Inferior parietal cortex (tissue), 1 donor: ENCODE data around the gene DIDO1.
"Not testable (repeated sequence)": the region's sequence is repeated elsewhere in the genome, so short reads cannot be mapped to it uniquely, and the experiment has no call there.

Source experiments
- DNase-seq: peaks from one replicate; pipeline ENCODE4 v3.0.0-alpha.2; 2016; ENCODE audit errors: extremely low spot score

The DIDO1 gene

DNA sequence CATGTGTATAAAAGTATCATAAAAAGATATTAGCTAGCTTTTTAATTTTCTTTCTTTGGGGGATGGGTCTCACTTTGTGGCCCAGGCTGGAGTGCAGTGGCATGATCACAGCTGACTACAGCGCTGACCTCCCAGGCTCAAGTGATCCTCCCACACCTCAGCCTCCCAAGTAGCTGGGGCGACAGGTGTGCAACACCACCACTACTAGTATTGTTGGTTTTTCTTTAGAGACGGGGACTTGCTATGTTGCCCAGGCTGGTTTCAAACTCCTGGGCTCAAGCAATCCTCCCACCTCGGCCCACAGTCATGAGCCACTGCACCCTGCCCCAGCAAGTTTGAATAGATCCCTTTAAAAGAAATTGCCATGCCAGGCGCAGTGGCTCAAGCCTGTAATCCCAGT, 71.2 kb downstream of the DIDO1 start:
- DNase-seq, result no peak

DNA sequence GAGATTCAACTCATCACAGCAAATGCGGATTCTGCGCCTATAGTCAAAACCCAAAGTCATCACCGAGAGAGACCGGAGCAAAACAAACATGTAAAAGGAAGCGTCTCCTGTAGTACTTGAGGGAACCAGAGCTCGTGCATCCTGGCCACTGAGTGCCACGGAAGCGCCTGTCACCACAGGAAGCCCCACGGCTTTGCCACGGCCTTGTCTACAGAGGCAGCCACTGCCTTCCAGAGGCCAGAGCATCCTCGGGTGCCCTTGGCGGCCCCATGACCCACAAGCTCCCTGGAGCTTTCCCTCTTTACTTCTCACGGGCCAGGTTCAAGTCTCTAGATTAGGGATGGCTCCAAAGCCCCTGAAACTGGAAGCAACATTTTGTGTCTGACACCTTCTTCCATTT, 72.2 kb downstream of the DIDO1 start:
- DNase-seq, result no peak

DNA sequence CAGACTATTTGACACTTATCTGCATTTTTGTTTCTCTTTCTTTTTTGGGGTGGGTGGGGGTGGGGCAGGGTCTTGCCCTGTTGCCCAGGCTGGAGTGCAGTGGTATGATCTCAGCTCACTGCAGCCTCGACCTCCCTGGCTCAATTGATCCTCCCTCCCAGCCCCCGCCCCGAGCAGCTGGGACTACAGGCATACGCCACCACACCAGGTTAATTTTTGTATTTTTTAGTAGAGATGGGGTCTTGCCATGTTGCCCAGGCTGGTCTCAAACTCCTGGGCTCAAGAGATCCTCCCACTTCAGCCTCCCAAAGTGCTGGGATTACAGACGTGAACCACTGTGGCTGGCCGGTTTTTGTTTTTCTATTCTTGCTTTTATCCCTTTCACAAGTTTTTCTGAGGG, 73.0 kb downstream of the DIDO1 start:
- not testable (repeated sequence) for DNase-seq

DNA sequence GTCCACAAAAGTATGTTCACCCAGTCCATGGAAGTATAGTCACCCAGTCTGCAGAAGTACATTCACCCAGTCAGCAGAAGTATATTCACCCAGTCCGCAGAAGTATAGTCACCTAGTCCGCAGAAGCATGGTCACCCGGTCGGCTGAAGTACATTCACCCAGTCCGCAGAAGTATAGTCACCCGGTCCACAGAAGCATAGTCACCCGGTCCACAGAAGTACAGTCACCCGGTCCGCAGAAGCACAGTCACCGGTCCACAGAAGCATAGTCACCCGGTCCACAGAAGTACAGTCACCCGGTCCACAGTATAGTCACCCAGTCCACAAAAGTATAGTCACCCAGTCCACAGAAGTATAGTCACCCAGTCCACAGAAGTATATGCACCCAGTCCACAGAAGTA, 73.5 kb downstream of the DIDO1 start:
- DNase-seq, result no peak

DNA sequence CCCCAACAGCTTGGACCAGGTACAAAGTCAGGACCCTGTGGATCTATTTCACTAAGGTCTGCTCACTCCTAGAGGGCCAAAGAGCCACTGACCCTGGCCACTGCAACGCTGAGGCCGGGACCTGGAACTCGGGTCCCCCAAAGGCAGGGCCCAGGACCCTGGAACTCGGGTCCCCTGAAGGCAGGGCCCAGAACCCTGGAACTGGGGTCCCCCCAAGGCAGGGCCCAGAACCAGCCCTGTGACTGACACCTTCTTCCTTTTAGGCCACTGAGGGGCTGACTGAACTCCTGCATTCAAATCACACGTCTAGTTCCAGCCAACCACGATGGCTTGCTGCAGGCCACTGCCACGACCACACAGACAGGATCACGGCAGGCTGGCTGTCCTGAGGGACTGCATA, 74.1 kb downstream of the DIDO1 start:
- no peak for DNase-seq

DNA sequence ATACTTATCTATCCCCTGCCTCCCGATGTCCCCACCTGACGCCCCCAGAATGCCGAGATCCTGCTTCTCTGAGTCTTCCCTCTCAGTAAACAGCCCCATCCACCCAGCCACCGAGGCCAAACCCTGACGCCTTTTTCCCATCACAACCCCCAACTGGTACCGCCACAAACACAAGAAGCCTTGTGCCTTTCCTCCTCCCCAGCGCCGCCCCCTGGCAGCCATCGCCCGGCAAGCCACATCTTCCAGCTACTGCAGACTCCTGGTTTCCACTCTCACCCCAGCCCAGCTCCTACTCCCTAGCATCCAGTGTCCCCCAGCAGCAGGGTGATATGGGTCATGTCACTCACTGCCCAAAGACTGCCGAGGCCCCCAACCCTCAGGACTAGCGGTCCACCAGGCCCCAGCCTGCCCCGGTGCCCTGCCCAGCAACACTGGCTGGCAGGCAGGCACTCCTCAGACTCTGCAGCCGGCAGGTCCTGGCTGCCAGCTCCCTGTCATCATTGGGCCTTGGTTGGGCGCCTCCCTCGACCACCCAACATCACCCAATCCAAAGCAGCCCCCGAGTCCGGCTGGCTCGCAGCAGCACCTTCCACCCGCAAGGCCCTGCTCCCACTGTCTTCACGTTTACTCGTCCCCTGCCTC, 75.9 kb downstream of the DIDO1 start:
- peak; percentile 61 for DNase-seq

DNA sequence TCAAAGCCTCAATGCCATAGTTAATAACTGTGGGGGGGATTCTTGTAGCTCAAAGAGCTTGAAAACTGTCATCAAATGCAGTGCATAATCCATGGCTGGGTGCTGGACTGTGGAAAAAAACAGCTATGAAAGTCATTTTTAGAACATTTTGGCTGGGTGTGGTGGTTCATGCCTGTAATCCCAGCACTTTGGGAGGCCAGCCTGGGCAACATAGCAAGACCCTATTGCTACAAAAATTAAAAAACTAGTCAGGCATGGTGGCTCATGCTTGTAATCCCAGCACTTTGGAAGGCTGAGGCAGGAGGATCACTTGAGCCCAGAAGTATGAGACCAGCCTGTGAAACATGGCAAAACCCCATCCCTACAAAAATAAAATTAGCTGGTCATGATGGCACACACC, 76.9 kb downstream of the DIDO1 start:
- DNase-seq, result no peak

DNA sequence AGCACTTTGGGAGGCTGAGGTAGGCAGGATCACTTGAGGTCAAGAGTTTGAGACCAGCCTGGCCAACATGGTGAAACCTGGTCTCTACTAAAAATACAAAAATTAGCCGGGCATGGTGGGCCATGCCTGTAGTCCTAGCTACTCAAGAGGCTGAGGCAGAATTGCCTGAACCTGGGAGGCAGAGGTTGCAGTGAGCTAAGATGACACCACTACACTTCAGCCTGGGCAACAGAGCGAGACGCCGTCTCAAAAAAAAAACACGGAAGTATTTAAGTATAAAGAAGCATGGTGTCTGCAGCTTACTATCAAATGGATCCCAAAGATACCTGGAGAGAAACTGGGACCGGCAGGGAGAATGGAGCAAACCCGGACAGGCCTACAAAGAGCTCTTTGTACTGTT, 77.4 kb downstream of the DIDO1 start:
- DNase-seq, result not testable (repeated sequence)

DNA sequence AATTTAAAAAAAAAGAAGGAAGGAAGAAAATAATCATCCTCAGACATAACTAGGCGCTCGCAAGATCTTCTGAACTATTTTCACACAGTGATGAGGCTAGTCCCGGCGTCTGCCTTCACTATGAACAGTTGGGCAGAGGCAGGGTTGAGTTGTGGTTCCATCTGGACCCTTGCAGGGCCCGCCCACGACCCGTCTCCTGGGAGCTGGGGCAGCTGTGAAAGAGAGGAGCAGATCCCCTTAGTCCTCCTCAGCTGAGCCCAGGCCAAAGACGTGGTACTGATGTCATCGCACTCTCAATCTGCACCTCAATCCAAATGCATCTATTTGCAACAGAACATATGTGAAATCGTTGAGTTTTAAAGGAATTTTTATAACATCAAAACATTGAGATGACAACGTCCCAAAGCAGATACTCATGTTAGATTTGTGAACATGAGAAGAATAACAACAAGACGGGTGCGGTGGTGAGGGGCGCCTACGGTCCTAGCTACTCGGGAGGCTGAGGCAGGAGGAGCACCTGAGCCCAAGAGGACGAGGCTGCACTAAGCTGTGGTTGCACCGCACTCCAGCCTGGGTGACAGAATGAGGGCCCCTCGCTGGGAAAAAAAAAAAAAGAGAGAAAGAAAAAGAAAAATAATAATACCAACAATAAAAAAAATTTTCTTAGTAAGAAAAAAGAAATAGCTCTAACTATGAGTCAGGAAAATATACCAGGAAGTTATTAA, 80.0 kb downstream of the DIDO1 start:
- peak; percentile 42 for DNase-seq

DNA sequence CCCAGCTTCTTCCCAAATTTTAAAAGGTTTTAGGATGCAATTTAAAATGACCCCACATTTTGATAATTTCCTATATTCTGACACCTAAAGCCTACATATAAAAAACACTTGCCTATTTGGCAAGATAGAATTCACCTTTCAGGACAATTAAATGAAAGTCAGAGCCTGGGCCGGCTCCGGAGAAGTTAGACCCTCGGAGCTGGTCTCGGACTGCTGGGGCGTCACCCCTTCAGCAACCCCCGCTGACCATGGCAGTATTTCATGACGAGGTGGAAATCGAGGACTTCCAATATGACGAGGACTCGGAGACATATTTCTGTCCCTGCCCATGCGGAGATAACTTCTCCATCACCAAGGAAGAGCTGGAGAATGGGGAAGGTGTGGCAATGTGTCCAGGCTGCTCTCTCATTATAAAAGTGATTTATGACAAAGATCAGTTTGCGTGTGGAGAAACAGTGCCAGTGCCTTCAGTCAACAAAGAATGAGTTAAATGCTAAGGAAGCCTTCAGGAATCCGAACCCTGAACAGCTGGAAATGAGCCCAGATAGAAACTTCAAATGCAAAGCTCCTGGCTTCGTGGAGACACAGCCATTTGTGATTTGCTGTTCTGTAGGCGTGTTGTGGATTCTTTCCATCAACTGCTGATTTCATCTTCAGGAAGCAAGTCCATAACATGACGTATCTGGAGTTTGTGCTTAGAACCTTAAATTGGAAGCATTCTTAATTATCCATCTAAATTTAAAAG, 80.7 kb downstream of the DIDO1 start:
- peak; percentile 56 for DNase-seq

DNA sequence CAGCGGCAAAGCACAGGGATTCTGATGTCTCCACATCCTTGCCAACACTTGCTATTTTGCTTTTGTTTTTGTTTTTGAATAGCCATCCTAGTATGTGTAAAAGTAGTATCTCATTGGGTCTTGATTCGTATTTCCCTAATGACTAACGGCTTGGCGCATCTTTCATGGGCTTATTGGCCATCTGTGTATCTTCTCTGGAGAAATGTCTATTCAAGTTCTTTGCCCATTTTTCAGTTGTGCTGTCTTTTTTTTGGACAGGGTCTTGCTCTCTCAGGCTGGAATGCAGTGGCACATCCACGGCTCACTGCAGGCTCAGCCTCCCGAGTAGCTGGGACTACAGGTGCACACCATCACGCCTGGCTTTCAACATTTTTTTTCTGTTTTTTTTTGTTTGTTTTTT, 82.1 kb downstream of the DIDO1 start:
- DNase-seq, result no peak

DNA sequence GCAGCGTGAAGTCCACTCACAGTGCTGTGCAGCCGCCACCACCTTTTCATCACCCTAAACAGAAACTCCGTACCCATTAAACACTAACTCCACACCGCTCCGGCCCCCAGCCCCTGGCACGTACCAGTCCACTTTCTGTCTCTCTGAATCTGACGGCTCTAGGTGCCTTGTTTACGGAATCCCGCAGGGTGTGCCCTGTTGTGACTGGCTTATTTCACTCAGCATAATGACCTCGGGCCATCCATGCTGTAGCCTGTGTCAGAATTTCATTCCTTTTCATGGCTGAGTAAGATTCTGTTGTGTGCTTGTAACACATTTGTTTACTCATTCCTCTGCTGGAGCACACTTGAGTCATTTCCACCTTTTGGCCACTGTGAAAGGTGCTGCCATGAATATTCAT, 82.6 kb downstream of the DIDO1 start:
- DNase-seq, result no peak

DNA sequence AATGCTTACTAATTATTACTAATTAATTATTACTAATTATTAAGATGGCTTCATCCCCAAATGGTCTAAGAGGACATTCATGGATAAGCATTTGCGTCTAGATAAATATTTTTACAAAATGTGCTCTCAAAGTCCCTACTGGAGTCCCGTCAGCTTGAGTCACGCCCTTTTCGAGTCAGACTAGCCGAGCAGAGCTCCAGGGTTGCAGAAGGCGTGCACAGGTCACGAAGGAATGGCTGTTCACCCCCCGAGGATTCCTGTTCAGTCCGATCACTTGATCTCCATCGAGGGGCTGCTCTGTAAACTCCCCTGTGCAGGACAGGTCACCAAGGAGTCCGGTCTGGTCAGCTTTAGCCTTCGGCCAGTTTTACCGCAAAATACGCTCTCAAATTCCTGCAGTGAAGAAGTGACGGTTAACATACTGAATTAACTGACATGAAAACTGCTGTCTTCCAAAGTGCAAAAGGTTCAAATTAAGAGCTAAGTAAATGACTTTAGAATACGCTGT, 84.5 kb downstream of the DIDO1 start:
- DNase-seq, result no peak

DNA sequence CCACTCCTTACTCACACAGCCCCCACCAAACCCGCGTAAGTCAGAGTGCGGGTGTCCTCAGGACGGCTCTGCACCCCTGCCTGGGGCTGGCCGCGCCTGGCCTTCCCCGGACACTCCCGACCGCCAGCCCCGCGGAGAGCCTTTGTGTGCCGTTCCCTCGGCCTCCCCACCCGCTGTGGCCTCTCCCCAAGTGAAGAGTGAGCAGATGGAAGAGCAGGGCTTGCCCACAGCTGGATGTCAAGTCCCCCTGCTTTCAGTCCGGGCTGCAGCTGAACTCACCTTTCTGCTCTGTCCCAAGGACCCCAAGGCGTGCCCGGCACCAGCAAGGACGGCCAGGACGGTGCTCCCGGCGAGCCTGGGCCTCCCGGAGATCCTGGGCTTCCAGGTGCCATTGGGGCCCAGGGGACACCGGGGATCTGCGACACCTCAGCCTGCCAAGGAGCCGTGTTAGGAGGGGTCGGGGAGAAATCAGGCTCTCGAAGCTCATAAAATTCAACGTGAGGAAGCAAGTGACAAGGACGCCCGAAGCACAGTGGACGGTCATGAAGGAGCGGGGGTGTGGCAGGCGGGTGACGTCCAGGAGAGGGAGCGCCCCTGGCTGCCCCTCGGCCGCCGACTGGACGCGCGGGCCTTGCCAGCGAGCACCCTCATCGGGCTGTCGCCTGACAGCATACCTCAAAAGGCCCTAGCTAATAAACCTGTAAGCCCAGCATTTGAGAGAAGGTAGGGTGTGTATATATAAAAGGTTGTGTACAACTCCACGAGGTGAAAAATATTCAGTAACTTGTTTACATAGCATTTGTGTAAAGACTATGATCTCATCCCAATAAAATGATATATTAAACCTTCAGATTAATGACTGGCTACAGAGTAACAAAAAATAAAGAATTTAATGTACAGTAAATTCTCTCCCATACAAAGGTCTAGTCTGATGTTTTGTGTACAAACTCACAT, 85.8 kb downstream of the DIDO1 start:
- DNase-seq, result no peak

DNA sequence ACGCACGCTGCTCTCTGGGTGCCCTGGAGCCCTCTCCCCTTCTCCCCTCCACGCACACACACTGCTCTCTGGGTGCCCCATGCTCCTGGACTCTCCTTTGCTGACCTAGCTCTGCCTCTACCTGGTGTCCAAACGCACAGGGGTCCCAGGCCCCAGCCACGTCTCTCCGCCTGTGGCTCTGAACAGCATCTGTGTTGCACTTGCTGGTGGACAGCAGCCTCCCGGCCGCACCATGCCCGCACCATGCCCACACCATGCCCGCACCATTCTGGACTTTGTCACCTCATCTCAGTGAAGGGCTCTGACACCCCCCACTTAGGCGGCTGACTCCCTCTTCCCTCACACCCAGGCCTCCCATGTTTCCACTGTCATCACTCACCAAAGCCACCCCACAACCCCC, 86.5 kb downstream of the DIDO1 start:
- DNase-seq, result no peak

DNA sequence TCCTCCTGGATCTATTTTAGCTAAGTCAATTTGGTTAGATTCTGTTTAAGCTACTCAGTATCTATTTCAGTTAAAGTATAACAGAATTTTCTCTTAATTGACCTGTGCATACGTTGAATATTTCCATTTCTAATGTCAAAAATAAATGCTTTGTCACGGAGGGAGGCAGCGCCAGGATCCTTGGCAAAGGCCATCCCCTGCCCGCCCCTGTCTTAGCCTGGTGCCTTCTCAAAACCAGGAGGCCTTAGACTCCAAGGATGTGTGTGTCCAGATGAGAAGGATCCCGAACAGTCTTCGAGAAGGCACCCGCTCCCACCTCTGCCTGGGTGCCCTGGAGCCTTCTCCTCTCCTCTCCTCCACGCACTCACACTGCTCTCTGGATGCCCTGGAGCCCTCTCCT, 87.0 kb downstream of the DIDO1 start:
- DNase-seq, result no peak

DNA sequence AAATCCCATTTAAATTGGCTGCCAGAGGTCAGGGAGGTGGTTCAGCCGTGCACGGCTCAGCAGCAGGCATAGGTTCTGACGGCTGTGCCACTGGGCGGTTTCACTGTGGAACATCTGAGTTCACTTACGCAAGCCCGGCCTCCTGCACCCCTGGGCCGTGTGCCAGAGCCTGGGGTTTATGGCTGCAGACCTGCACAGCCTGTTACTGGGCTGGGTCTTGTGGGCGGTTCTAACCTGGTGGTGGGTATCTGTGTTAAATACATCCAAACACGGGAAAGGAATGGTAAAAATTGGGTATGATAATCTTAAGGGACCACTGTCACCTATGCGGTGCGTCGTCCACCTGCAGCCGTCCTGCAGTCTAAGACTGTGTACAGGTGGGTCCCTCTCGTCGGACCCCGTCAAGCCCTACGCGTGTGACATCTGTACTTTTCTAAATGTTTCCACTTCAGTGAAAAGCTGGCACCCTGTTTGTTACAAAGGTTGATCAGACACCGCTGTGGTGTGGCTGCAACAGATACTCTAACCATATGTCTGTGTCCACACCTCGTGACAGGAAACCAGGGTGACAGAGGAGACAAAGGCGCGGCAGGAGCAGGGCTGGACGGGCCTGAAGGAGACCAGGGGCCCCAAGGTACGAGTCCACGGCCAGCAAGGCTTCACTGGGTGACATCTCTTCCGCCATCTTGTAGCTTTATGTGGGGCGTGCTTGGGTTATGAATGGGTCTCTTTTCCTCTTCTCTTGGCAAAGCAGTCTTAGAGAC, 88.0 kb downstream of the DIDO1 start:
- DNase-seq, result no peak

DNA sequence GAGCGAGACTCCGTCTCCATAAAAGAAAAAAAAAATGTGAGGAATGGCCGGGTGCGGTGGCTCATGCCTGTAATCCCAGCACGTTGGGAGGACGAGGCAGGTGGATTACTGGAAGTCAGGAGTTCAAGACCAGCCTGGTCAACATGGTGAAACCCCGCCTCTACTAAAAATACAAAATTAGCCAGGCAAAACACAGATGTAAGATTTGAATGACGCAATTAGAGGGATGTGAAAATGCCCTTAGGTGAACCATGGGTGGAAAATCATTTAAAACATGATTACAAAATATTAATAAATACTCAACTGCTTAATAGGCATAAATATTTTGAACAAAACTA, 88.5 kb downstream of the DIDO1 start:
- no peak for DNase-seq

DNA sequence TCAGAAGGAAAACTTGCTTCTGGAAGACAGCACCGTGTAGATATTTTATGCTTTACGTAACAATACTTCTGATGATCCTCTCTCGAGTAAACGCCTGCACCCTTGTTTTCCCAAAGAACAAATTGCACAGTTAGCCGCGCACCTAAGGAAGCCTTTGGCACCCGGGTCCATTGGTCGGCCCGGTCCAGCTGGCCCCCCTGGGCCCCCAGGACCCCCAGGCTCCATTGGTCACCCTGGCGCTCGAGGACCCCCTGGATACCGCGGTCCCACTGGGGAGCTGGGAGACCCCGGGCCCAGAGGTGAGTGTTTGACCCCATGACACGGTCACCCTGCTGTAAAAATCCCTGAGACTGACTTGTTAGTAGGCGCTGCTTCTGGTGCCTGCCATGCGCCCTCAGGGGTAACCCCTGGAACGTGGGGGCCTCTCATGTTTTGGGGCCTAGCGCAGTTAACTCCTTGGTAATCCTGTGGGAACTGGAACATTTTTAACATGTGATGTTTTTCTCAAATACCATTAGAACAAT, 89.3 kb downstream of the DIDO1 start:
- DNase-seq, result no peak

DNA sequence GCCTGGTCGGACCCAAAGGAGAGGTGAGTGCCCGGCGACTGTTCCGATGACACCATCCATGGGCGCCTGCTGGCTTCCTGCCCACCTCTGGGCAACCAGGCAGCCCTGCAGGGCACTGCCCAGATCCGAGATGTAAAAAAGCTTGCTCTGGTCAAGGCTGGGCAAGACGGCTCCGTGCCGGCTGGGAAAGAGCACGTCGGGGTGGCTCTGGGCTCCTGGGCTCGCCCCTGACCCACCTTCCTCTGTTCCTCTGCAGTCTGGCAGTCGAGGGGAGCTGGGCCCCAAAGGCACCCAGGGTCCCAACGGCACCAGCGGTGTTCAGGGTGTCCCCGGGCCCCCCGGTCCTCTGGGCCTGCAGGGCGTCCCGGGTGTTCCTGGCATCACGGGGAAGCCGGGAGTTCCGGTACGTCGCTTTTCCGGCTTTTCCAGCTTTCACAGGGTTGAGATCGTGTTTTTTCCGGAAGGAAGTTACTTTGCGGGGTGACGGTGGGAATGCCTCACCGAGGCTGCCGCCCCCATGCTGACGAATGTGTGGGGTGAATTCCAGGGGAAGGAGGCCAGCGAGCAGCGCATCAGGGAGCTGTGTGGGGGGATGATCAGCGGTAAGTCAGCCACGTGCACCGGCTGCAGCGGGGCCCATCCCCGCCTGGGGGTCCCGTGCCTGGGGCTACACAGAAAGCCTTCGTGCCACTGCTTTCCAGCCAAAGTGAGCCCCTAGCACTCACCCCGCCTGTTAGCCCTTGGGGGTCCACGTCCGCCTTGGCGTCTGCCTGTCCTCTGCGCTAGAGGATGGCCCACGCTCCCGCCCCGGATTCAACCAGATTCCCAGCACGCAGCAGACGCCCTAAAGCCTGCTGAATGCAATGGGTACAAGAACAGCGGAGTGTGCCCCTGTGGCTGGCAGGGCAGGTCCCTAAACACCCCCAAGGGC, 90.1 kb downstream of the DIDO1 start:
- no peak for DNase-seq
